Measurements from ENCODE around the gene L3MBTL4. TPM values are rescaled to one million over a fixed set of nuclear protein-coding genes. Genes with fewer than 3 reads are reported as not detected.
"Not testable (repeated sequence)": the region's sequence is repeated elsewhere in the genome, so short reads cannot be mapped to it uniquely, and the experiment has no call there.

The L3MBTL4 gene
- total and polyA plus RNA-seq, 2 experiments from 2014 or later = 4.1 to 14.1 TPM

GRCh38 chr18:6199777-6200176 is 214.9 kb downstream of the L3MBTL4 start:
- Histone ChIP-seq H2AFZ (no peak overlapping the region), H4K20me1 (ENCODE audit: insufficient read depth, poor library complexity, severe bottlenecking) (no peaks in the 10 kb centered on the region), H3K4me3 (no peak overlapping the region), H3K36me3 (replicated peaks; ENCODE audit: insufficient read depth, low read depth) (no peaks in the 10 kb centered on the region), H3K9me2 (replicated peaks; ENCODE audit: insufficient read depth) (no peaks in the 10 kb centered on the region), H3K4me2 (no peak overlapping the region), H3K27me3 (no peaks in the 10 kb centered on the region), H3K79me2 (no peaks in the 10 kb centered on the region), H3K4me1 (ENCODE audit: insufficient read depth) (no peaks in the 10 kb centered on the region), H3K27ac (no peak overlapping the region), H3K9me3 (ENCODE audit: low read depth) (no peaks in the 10 kb centered on the region)
- TF ChIP-seq EZH2phosphoT487 (IDR thresholded peaks at IDR 0.05; ENCODE audit: low read depth, severe bottlenecking, unreplicated experiment) = no peak
- no peak for TF ChIP-seq CTCF (IDR thresholded peaks at IDR 0.05; ENCODE audit: poor library complexity)
- no peak for TF ChIP-seq EZH2 (IDR thresholded peaks at IDR 0.05; ENCODE audit: borderline replicate concordance)
- WGBS (ENCODE audit: low lambda C conversion rate, missing lambda C conversion rate) = 92% methylated on average over 1 of the region's 1 CpG
- no peak for DNase-seq (ENCODE audit: low spot score)

- DNase-seq (ENCODE audit: low spot score) = no peak
- no peaks in the 10 kb centered on the region for H3K27me3 ChIP-seq
- WGBS (ENCODE audit: low lambda C conversion rate, missing lambda C conversion rate) = 97% methylated on average over 1 of the region's 1 CpG
- H3K4me2 ChIP-seq = no peak overlapping the region
- H4K20me1 ChIP-seq (ENCODE audit: insufficient read depth, poor library complexity, severe bottlenecking) = no peaks in the 10 kb centered on the region
- H3K79me2 ChIP-seq = no peaks in the 10 kb centered on the region
- H2AFZ ChIP-seq = no peak overlapping the region
- H3K4me1 ChIP-seq (ENCODE audit: insufficient read depth) = no peaks in the 10 kb centered on the region
- H3K9me3 ChIP-seq (ENCODE audit: low read depth) = no peaks in the 10 kb centered on the region
- no peak overlapping the region for H3K27ac ChIP-seq
- H3K36me3 ChIP-seq (replicated peaks; ENCODE audit: insufficient read depth, low read depth) = no peaks in the 10 kb centered on the region
- no peak for TF ChIP-seq EZH2phosphoT487 (IDR thresholded peaks at IDR 0.05; ENCODE audit: low read depth, severe bottlenecking, unreplicated experiment)
- no peak for TF ChIP-seq EZH2 (IDR thresholded peaks at IDR 0.05; ENCODE audit: borderline replicate concordance)
- TF ChIP-seq CTCF (IDR thresholded peaks at IDR 0.05; ENCODE audit: poor library complexity) = no peak
- no peak overlapping the region for H3K4me3 ChIP-seq
- H3K9me2 ChIP-seq (replicated peaks; ENCODE audit: insufficient read depth) = no peaks in the 10 kb centered on the region
These were observed 216.1 kb downstream of the L3MBTL4 start for GRCh38 chr18:6198585-6198984.

GRCh38 chr18:6194640-6195039 is 220.1 kb downstream of the L3MBTL4 start:
- no peak for DNase-seq (ENCODE audit: low spot score)
- H3K4me2 ChIP-seq = no peak overlapping the region
- no peaks in the 10 kb centered on the region for H3K36me3 ChIP-seq (replicated peaks; ENCODE audit: insufficient read depth, low read depth)
- no peaks in the 10 kb centered on the region for H3K79me2 ChIP-seq
- TF ChIP-seq EZH2 (IDR thresholded peaks at IDR 0.05; ENCODE audit: borderline replicate concordance) = no peak
- TF ChIP-seq EZH2phosphoT487 (IDR thresholded peaks at IDR 0.05; ENCODE audit: low read depth, severe bottlenecking, unreplicated experiment) = no peak
- TF ChIP-seq CTCF (IDR thresholded peaks at IDR 0.05; ENCODE audit: poor library complexity) = no peak
- H3K27me3 ChIP-seq = no peaks in the 10 kb centered on the region
- no peak overlapping the region for H3K4me3 ChIP-seq
- H3K4me1 ChIP-seq (ENCODE audit: insufficient read depth) = no peaks in the 10 kb centered on the region
- no peak overlapping the region for H2AFZ ChIP-seq
- WGBS (ENCODE audit: low lambda C conversion rate, missing lambda C conversion rate) = 88% methylated on average over 2 of the region's 2 CpGs
- no peaks in the 10 kb centered on the region for H3K9me2 ChIP-seq (replicated peaks; ENCODE audit: insufficient read depth)
- no peaks in the 10 kb centered on the region for H4K20me1 ChIP-seq (ENCODE audit: insufficient read depth, poor library complexity, severe bottlenecking)
- H3K9me3 ChIP-seq (ENCODE audit: low read depth) = no peaks in the 10 kb centered on the region
- H3K27ac ChIP-seq = no peak overlapping the region

GRCh38 chr18:6185782-6186181 is 228.9 kb downstream of the L3MBTL4 start:
- not testable (repeated sequence) for H3K27me3 ChIP-seq; DNase-seq (ENCODE audit: low spot score)

More at GRCh38 chr18:6185782-6186181, 228.9 kb downstream of the L3MBTL4 start:
- H3K9me2 ChIP-seq (replicated peaks; ENCODE audit: insufficient read depth); H3K4me1 ChIP-seq (ENCODE audit: insufficient read depth); H3K36me3 ChIP-seq (replicated peaks; ENCODE audit: insufficient read depth, low read depth); H4K20me1 ChIP-seq (ENCODE audit: insufficient read depth, poor library complexity, severe bottlenecking); H3K4me2 ChIP-seq; H3K9me3 ChIP-seq (ENCODE audit: low read depth); H3K79me2 ChIP-seq; H2AFZ ChIP-seq; H3K4me3 ChIP-seq; H3K27ac ChIP-seq: not testable (repeated sequence)
- 96% methylated on average over 3 of the region's 3 CpGs for WGBS (ENCODE audit: low lambda C conversion rate, missing lambda C conversion rate)

Data from hepatocyte (in vitro differentiated cells).